UCSD-AML1 (cell line): ENCODE results near the gene GAK.

Source experiments
- DNase-seq: peaks from one replicate; lab custom pipeline; 2025; ENCODE audit not compliant: unreplicated experiment; lab: John Stamatoyannopoulos, UW

Gene GAK

GRCh38 chr4:909131-909571, 23.0 kb downstream of the GAK start:
- no peak for DNase-seq

- DNase-seq: no peak
Measured at GRCh38 chr4:907691-908425, 24.3 kb downstream of the GAK start.

GRCh38 chr4:907103-907400, 25.1 kb downstream of the GAK start:
- DNase-seq: no peak

GRCh38 chr4:906339-907102, 25.6 kb downstream of the GAK start:
- DNase-seq: no peak

- DNase-seq: no peak
Measured at GRCh38 chr4:905485-906338, 26.4 kb downstream of the GAK start.

GRCh38 chr4:903066-904046, 28.8 kb downstream of the GAK start:
- no peak for DNase-seq

- DNase-seq: no peak
Measured at GRCh38 chr4:901192-901910, 30.8 kb downstream of the GAK start.

GRCh38 chr4:900721-901120, 31.4 kb downstream of the GAK start:
- DNase-seq: no peak

- DNase-seq: no peak
Measured at GRCh38 chr4:900073-900472, 32.0 kb downstream of the GAK start.

- DNase-seq: no peak
Measured at GRCh38 chr4:899556-899906, 32.6 kb downstream of the GAK start.

GRCh38 chr4:898869-899555, 33.1 kb downstream of the GAK start:
- DNase-seq: no peak

- no peak for DNase-seq
Measured at GRCh38 chr4:898123-898522, 34.0 kb downstream of the GAK start.

GRCh38 chr4:896630-897029, 35.5 kb downstream of the GAK start:
- DNase-seq: no peak

- no peak for DNase-seq
Measured at GRCh38 chr4:896216-896615, 35.9 kb downstream of the GAK start.

- no peak for DNase-seq
Measured at GRCh38 chr4:895596-895995, 36.5 kb downstream of the GAK start.

GRCh38 chr4:893995-894705, 38.0 kb downstream of the GAK start:
- no peak for DNase-seq

GRCh38 chr4:893276-893994, 38.7 kb downstream of the GAK start:
- no peak for DNase-seq

GRCh38 chr4:892780-893179, 39.3 kb downstream of the GAK start:
- DNase-seq: no peak
